Skin of body (tissue), 2 donors: ENCODE results near the gene OOSP3. TPM values are rescaled to one million over a fixed set of nuclear protein-coding genes. Genes with fewer than 3 reads are reported as not detected.
A peak's percentile ranks its signal among the peaks of the same experiment; 100 is the strongest.
"Not testable (repeated sequence)": the region's sequence is repeated elsewhere in the genome, so short reads cannot be mapped to it uniquely, and the experiment has no call there.

ENCODE experiments used
- DNase-seq: peaks from one replicate; lab custom pipeline; 2025; lab: John Stamatoyannopoulos, UW
- total RNA-seq: library from RNA; depleted of rRNA; stranded (reverse); fragments of >200 nt; gene quantifications from one replicate; pipeline ENCODE4 v1.2.3, GENCODE V29; 2014

OOSP3 gene
- total RNA-seq, 1 donor from 2014 or later, result not detected

DNA sequence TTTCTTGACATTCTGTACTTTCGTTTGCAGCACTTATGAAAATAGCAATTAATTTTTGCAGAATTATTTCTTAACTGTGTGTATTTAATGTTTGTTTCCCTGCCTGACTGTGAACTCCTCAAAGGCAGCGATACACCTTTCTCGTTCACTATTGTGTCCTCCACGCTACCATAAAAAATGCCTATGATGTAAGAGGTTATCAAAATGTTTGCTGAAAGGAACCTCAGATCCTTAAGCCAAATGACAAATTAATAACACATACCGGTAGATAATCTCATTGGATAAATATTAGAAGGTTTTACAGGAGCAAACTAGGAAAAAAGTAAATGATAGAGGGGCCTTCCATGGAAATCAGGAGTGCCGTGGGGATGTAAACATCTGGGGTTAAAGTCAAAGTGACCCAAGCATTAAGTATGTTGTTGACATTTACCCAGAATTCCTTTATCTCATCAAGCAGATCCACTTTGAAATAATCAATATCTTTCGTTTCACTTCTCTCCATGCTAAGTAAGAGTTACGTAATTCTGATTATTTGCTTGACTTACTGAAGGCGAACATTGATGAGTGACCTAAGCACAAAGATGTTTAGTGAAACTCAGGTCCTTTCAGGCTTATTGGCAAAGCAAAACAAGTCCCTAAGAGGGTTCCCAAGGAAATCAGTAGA lies 2.6 kb upstream of the OOSP3 start:
- DNase-seq, result no peak

DNA sequence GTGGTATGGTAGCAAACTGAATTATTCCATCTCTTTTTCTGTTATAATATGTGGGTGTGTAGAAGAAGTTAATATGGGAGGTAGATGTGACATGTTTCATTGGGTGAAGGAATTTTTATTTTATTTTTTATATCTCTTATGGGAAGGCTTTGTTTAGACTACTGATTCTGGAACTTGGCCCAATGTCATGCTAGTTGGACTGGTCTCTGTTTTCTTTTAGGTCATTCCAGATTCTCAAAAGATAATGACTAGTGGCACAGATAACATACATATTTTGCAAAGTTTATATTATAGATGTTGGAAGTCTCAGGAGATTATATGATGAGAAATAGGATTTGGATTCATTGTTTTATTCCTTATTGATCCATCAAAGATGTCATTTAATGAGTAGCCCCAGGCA lies 1.3 kb upstream of the OOSP3 start:
- no peak for DNase-seq

DNA sequence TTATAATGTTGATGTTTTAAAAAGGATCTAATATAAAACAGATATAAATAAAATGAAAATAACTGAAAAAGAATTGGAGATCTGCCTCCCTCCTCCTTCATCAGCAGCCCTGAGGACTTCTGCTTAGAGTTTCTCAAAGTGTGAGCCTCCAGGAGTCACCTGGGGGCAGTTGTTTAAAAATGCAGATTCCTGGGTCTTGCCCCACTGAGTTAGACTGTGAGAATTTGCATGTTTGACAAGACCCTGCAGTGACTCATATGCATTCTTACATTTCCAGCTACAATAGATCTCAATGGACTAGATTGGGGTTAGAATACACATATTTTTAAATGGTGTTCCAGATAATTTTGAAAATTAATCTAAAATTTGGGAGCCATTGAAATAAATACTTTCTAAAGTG lies 798 bp upstream of the OOSP3 start:
- no peak for DNase-seq

DNA sequence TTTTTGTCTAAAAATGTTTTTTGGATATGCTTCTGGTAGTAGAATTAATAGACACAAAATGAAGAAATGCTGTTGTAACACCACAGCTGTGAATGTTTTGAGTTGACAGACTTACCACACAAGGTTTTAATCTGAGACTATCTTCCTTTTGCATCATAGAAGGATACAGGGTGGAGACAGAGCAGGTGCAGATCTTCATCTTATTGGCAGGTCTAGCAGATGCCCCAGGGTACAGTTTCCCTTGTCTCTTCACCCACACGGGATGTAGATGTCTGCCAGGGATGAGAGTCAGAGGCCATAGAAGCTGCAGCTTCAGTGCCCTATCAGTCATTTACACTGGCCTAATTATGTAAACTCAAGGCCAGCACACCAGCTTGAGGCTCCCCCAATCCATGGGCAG lies 985 bp downstream of the OOSP3 start:
- no peak for DNase-seq

DNA sequence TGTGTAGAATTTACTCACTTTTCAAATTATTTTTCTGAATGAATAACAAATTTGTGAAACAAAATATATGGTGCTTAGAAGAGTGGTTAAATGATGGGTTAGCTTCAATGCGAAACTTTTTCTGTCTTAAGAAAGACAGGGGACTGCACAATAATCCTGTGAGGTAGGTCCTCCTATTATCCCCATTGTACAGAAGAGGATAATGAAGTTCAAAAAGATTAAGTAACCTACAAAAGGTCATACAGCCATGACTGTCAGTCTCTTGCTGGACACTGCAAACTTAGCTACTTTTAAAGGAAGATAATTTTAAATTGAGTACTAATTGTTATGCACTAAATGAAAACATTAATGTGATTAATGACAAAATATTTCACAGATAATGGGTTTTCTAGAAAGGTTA lies 5.0 kb downstream of the OOSP3 start:
- DNase-seq, result no peak

DNA sequence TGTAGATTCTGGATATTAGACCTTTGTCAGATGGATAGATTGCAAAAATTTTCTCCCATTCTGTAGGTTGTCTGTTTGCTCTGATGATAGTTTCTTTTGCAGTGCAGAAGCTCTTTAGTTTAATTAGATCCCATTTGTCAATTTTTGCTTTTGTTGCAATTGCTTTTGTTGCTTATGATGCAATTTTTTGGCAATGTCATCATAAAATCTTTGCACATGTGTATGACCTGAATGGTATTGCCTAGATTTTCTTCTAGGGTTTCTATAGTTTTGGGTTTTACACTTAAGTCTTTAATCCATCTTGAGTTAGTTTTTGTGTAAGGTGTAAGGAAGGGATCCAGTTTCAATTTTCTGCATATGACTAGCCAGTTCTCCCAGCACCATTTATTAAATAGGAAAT lies 8.6 kb downstream of the OOSP3 start:
- DNase-seq, result not testable (repeated sequence)

DNA sequence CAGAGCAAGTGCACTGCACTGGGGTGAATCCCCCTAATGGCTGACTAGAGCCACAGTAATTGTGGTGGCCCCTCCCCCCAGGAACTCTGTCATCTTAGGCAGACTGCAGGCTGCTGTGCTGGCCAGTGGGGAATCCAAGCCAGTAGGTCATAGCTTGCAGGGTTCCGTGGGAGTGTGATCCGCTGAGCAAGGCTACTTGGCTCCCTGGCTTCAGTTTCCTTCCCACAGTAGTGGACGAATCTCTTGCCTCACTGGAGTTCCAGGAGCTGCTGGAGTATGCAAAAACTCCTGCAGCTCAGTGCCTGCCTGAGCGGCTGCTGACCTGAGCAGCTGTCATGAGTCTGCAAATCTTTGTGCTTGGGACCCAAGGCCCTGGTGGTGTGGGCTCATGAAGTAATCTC lies 13.2 kb downstream of the OOSP3 start:
- no peak for DNase-seq

DNA sequence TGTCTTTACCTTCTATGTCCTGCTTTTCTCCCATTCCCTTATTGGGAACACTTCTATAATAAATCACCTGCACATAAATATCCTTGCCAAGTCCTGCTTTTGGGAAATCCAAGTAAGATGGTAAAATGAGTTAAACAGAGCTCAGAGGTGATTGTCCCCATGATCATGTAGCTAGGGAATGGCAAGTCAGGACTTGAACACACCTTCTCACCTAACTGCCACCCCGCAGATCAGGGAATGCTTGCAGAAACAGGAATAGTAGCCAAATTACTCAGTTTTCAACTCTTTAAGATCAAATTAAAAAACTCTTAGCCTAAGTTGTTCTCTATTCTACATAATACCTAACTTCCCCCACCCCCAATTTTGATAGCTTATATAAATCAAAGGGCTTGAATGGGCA lies 16.0 kb downstream of the OOSP3 start:
- DNase-seq, result no peak

DNA sequence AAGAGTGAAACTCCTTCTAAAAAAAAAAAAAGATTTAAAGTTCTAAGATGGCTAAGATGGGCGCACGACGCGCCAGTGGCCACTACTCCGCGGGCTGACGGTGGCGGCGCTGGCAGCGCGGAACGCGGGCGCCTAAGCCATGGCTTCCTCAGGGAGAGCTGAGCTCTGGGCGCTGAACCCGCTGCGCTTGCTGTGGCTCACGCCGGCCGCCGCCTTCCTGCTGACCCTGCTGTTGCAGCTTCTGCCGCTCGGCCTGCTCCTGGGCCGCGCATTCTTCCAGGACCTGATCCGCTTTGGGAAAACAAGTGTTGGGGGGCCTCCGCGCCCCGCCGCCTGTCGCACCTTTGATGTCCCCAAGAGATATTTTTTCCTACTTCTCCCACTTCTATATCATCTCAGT lies 19.5 kb downstream of the OOSP3 start:
- no peak for DNase-seq

DNA sequence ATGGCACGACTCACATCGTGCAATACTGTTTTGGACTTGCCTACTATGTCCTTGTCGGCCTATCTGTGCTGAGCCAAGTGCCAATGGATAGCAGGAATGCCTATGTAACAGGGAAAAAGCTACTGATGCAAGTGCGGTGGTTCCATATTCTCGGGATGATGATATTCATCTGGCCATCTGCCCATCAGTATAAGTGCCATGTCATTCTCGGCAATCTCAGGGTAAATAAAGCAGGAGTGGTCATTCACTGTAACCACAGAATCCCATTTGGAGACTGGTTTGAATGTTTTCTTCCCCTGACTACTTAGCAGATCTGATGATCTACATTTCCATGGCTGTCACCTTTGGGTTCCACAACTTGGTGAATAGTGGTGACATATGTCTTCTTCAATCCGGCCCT lies 20.1 kb downstream of the OOSP3 start:
- DNase-seq, result no peak

DNA sequence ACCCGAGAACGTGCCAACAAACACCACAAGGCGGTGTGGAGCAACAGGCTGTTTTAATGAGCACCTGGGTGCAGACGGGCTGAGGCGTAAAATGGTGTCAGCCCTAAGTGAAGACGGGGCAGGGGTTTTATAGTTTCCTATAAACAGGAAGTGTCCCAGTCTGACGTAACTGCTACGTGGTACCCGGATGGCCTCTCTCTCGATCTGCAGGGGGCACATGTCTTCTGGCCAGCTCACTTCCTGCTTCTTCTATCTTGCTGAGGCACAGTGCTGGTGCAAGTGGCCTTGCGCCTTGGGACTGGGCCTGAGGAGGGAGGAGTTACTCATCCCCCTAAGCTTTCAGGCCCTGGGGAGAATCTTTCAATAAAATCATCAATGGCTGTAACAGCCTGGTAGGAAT lies 20.9 kb downstream of the OOSP3 start:
- no peak for DNase-seq

DNA sequence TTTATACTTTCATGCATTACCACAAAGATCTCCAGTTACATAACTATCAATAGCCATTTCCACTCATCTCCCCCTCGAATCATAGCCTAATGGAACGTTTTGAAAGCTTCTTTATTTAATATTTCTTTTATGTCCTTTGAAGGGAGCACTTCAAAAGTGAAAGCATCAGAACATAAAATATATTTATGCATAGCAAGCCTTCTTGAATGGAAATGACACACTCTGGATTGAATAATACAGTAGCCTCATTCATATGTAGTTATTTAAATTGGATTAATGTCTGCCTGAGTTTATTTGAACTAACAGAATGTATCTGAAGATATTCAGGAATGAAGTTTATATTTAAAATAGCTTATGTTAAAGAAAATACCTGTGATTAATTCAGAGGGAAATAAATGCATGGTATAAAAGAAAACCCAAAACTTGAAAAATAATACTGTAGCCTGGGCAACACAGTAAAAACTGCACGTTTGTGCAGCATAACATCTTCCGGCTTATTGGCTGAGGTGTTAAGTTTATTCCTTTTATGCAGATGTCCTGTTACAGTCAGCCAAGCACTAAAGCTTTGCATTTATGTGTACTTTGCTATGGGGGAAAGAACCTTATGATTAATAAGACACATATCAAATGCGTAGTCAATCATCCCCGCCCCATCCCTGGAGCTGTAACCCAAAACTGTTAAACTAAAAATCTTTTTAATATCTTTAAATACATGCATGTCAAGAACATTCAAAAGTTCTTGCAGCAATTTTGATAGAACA lies 22.0 kb downstream of the OOSP3 start:
- no peak for DNase-seq

DNA sequence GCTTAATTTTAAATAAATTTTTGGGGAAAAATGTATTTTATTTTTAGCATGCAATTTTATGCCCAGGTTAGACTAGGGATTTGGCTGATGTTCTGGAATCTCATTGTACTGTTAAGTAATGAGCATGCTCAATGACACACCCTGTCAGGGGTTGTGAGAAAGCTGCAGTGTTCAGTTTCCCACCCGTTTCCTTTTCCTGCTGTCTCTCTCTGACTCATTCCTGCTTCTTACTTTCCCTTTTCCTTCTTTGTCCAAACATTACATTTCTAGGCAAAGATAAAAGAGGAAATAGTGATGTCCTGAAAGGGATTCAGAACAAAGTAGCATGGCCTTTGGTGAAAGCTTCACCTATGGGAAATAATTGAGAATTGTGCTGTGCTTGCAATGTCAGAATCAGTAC lies 22.7 kb downstream of the OOSP3 start:
- peak; percentile 6 for DNase-seq

DNA sequence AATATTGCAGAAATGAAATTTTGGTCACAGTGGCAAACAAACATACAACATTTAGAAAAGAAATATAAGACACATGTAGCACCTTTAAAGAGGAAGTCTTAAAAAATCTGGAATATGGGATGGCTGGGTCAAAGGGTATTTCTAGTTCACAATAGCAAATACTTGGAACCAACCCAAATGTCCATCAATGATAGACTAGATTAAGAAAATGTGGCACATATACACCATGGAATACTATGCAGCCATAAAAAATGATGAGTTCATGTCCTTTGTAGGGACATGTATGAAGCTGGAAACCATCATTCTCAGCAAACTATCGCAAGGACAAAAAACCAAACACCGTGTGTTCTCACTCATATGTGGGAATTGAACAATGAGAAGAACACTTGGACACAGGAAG lies 25.0 kb downstream of the OOSP3 start:
- DNase-seq, result not testable (repeated sequence)

DNA sequence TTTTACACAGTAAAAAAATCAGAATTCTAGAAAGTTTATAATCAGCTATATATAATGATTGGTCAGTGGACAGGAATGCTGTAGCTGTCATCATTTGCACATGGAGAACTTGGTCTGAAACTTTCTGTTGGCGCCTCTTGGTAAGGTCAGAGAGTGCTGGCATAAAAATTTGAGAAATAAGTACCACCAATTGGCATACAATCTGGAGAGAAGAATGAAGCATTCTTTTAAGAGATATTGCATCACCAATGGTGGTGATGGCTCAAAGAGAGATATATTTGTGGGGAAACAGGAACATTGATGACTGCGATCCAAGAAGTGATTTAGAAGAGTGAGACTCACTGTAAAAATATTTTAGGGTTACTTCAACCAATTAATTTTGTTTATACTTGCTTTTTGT lies 39.9 kb downstream of the OOSP3 start:
- no peak for DNase-seq

DNA sequence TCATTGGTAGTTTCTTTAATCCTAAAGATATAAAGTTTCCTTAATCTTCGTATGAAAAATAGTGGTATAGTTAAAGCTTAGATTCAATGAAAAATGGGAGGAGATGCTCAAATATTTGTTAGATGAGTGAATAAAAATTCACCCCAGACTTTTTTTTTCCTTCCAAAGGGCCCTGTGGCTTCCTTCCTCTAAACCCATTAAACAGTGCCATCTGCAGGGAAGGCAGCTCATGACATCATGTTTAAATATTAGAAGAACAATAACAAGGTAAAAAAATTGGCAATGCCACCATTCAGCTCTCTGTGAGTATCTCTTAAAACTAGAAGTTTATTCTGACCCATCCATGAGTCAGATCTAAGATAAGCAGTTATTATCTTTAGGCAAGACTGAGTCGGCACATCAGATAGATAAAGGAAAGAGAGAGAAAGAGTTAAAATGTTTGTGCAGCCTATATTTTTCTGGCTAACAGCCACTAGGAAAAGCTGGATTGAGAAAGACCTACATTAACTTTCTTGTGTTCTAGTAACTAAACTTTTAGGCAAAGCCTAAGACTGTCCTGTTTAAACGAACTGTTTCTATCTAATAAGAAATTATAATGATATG lies 40.5 kb downstream of the OOSP3 start:
- DNase-seq, result no peak

DNA sequence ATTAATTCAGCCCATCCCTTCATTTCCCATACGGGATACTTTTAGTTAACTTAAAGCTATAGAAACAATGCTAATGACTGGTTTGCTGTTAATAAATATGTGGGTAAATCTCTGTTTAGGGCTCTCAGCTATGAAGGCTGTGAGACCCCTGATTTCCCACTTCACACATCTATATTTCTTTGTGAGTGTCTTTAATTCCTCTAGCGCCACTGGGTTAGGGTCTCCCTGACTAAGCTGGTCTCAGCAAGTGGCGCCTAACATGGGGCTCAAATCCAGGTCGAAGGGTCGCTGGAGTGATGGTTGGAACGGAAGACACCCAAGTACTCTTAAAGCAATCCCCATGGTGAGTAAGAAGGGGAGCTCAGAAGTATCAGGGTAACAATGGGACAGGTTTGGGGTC lies 45.2 kb downstream of the OOSP3 start:
- DNase-seq, result no peak

DNA sequence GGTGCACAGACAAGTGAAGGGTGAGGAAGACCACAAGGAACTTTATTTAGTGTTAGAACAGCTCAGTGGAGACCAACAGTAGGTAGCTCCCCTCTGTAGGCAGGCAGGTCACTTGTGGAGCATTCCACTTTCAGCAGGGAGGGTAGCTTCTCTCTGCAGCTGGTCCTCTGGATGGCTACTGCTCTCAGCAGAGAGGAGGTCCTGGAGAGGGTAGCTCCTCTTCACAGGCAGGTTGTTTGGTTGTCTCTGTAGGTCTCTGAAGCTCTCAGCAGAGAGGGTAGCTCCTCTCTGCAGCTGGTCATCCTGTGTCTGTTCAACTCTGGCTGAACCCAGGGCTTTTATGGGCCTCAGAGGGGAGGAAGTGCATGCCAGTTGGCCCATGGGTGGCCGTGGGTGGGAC lies 53.1 kb downstream of the OOSP3 start:
- DNase-seq, result no peak

DNA sequence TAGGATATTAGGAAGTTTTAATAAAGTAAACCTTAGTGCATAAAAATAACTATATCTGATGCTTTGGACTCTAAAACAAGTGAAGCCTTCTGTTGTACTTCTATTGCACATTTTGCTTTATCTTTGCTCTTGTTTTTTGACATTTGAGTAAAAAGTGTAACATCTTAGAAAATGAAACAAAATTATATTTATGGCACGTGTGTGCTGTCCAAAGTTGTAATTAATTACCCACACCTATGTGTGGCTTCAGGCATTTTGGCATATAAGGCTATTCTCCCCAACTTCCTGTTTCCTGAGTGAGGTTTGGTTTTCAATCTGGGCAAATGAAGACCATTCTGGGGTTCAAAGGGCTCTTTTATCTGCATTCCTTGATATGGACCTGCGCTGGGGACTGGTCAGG lies 59.5 kb downstream of the OOSP3 start, which contains the start of gene OOSP1:
Gene OOSP1, plus strand, starts transcription at position 301 of the 400 bp plus-strand sequence. Its CDS starts 23 bp downstream, at position 324.
- DNase-seq, result no peak

DNA sequence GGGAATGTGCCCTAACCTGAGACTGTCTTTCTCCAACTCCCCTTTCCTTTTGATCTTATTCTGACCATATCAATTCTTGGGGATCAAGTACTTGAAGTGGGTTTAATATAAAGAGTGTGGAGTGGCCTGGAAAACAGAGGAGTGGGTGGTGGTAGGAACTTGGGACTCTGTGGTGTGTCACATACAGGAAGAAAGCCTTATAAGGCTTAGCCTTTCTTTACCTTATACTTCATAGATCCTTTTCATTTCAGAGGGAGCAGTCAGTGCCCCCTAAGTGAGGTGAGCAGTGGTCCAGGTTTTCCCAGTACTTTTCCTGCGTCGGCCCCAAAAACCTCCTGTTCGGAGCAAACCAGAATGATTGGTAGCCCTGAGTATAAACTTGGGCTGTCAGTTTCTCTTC lies 60.1 kb downstream of the OOSP3 start:
- DNase-seq, result no peak

DNA sequence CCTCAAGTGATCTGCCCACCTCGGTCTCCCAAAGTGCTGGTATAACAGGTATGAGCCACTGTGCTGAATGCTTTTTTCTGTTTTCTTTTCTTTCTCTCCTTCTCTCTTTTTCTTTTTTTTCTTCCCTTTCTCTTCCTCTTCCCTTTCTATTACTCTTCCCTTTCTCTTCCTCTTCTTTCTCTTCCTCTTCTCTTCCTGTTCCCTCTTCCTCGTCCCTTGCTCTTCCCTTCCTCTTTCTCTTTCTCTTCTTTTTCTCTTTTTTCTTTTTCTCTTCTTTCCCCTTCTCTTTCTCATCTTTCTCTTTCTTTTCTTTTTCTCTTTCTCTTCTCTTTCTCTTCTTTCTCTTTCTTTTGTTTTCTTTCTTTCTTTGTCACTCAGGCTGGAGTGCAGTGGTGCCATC lies 60.9 kb downstream of the OOSP3 start:
- DNase-seq, result no peak

DNA sequence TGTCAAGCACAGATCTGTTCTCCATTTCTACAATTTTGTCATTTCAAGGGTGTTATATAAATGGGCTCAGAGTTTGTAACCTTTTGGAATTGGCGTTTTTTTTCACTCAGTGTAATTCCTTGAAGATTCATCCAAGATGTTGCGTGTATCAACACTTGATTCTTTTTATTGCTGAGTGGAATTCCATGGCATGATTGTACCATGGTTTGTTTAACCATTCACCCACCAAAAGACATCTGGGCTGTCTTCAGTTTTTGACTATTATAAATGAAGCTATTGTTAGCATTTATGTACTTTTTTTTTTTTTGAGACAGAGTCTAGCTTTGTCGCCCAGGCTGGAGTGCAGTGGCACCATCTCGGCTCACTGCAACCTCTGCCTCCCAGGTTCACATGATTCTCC lies 62.5 kb downstream of the OOSP3 start:
- DNase-seq, result no peak
